WTC11 (cell line): Measurements from ENCODE around the gene DLG5. TPM values are rescaled to one million over a fixed set of nuclear protein-coding genes. Genes with fewer than 3 reads are reported as not detected.

Experiments used
- ATAC-seq: fragments of 200-7000 bp; cut with Tn5 transposase; 2 replicates; pipeline ENCODE4 v1.10.0; 2021; ENCODE audit warnings: mild to moderate bottlenecking, moderate library complexity
- CTCF ChIA-PET: fragments of 300-600 bp; sonication (Branson Sonifier 250); formaldehyde crosslinking; loops from one replicate; lab custom pipeline; 2021; ENCODE audit warnings: antibody characterized with exemption; lab: Charles Lee
- POLR2A ChIA-PET: fragments of 350-600 bp; sonication (Branson Sonifier 250); formaldehyde crosslinking; loops from one replicate; lab custom pipeline; 2021; ENCODE audit warnings: antibody characterized with exemption; lab: Charles Lee
- DNase-seq: peaks from one replicate; pipeline ENCODE4 v3.0.0; 2021; ENCODE audit warnings: low spot score
- H3K27ac Mint-ChIP-seq: 2 replicates; pipeline ENCODE4 v1.8.0; 2021; ENCODE audit warnings: mixed read lengths
- H3K27me3 Mint-ChIP-seq: 2 replicates; pipeline ENCODE4 v1.8.0; 2021; ENCODE audit warnings: low read depth, mild to moderate bottlenecking, moderate library complexity, mixed read lengths
- H3K36me3 Mint-ChIP-seq: 2 replicates; pipeline ENCODE4 v1.8.0; 2021; ENCODE audit warnings: mixed read lengths
- H3K4me1 Mint-ChIP-seq: 2 replicates; pipeline ENCODE4 v1.8.0; 2022; ENCODE audit warnings: mixed read lengths
- H3K4me3 Mint-ChIP-seq: 2 replicates; pipeline ENCODE4 v1.8.0; 2021; ENCODE audit warnings: mild to moderate bottlenecking, moderate library complexity, mixed read lengths
- H3K9me3 Mint-ChIP-seq: 2 replicates; pipeline ENCODE4 v1.8.0; 2021; ENCODE audit warnings: mixed read lengths
- CBFB ChIP-seq: sonication (generic); formaldehyde crosslinking; IDR thresholded peaks from 2 replicates; pipeline ENCODE4 v1.8.1; 2022; ENCODE audit warnings: mild to moderate bottlenecking, low read depth, missing genetic modification reagents
- CREB1 ChIP-seq: sonication (generic); formaldehyde crosslinking; IDR thresholded peaks from 2 replicates; pipeline ENCODE4 v1.8.0; 2023; ENCODE audit warnings: mild to moderate bottlenecking, missing genetic modification reagents
- ERG ChIP-seq: fragments of 250-450 bp; sonication (Bioruptor Pico); IDR thresholded peaks from 2 replicates; pipeline ENCODE4 v1.8.0; 2021; ENCODE audit warnings: mild to moderate bottlenecking
- ETV6 ChIP-seq: sonication (generic); formaldehyde crosslinking; IDR thresholded peaks from 2 replicates; pipeline ENCODE4 v1.8.1; 2022; ENCODE audit warnings: mild to moderate bottlenecking, missing genetic modification reagents
- MAX ChIP-seq: sonication (generic); formaldehyde crosslinking; IDR thresholded peaks from 2 replicates; pipeline ENCODE4 v1.8.0; 2022; ENCODE audit warnings: mild to moderate bottlenecking, missing genetic modification reagents
- MXD4 ChIP-seq: fragments of 250-450 bp; sonication (Bioruptor Pico); IDR thresholded peaks from 2 replicates; pipeline ENCODE4 v1.8.0; 2021; ENCODE audit warnings: mild to moderate bottlenecking, moderate library complexity, borderline replicate concordance
- OVOL2 ChIP-seq: fragments of 250-450 bp; sonication (Bioruptor Pico); IDR thresholded peaks from 2 replicates; pipeline ENCODE4 v1.9.0; 2021; ENCODE audit warnings: mild to moderate bottlenecking, borderline replicate concordance
- PRDM15 ChIP-seq: sonication (generic); formaldehyde crosslinking; IDR thresholded peaks from 2 replicates; pipeline ENCODE4 v1.8.0; 2022; ENCODE audit warnings: missing genetic modification reagents
- SMAD3 ChIP-seq: sonication (generic); formaldehyde crosslinking; IDR thresholded peaks from 2 replicates; pipeline ENCODE4 v1.8.0; 2022; ENCODE audit warnings: missing genetic modification reagents, mild to moderate bottlenecking, borderline replicate concordance
- TEAD4 ChIP-seq: sonication (generic); formaldehyde crosslinking; IDR thresholded peaks from 2 replicates; pipeline ENCODE4 v1.8.0; 2022; ENCODE audit warnings: mild to moderate bottlenecking, missing genetic modification reagents
- USF2 ChIP-seq: sonication (generic); formaldehyde crosslinking; IDR thresholded peaks from 2 replicates; pipeline ENCODE4 v1.8.1; 2023; ENCODE audit warnings: mild to moderate bottlenecking, missing genetic modification reagents, moderate library complexity
- ZNF121 ChIP-seq: sonication (generic); formaldehyde crosslinking; IDR thresholded peaks from 2 replicates; pipeline ENCODE4 v1.8.0; 2023; ENCODE audit warnings: missing genetic modification reagents
- ZNF232 ChIP-seq: sonication (generic); formaldehyde crosslinking; IDR thresholded peaks from 2 replicates; pipeline ENCODE4 v1.8.0; 2022; ENCODE audit warnings: mild to moderate bottlenecking, missing genetic modification reagents
- ZSCAN18 ChIP-seq: fragments of 250-450 bp; sonication (Bioruptor Pico); IDR thresholded peaks from 2 replicates; pipeline ENCODE4 v2.1.2; 2022; ENCODE audit warnings: mild to moderate bottlenecking, moderate library complexity
- total RNA-seq: library from RNA; stranded (reverse); gene quantifications from 3 replicates; pipeline ENCODE4 v1.2.3, GENCODE V29; 2021

DLG5 gene
- total RNA-seq, 1 experiment from 2014 or later: 65.5 TPM

GRCh38 chr10:77925795-77926565, 575 bp downstream of the DLG5 start (continued):
- TF ChIP-seq MAX (CRISPR knock-in tag): peak; percentile 50; the same call in 1 of the 2 replicates
- TF ChIP-seq OVOL2 (CRISPR knock-in tag): no peak
- TF ChIP-seq CREB1 (CRISPR knock-in tag): no peak
- TF ChIP-seq ZSCAN18 (CRISPR knock-in tag): no peak
- no peak; the same call in 1 of the 2 replicates for TF ChIP-seq ZNF121
- no peak for TF ChIP-seq ETV6 (CRISPR knock-in tag)
- TF ChIP-seq MXD4 (CRISPR knock-in tag): no peak
- 0 out of 2 replicates have a peak, but pooled peaks have one; percentile 45 for TF ChIP-seq SMAD3 (CRISPR knock-in tag)
- no peak for TF ChIP-seq USF2 (CRISPR knock-in tag)
- TF ChIP-seq ZNF232 (CRISPR knock-in tag): 0 out of 2 replicates have a peak, but pooled peaks have one; percentile 54
- TF ChIP-seq ERG (CRISPR knock-in tag): no peak
- no peak for TF ChIP-seq CBFB (CRISPR knock-in tag)
- no peak for TF ChIP-seq TEAD4 (CRISPR knock-in tag)

GRCh38 chr10:77925410-77925794, 1.2 kb downstream of the DLG5 start:
- H3K27me3 Mint-ChIP-seq: peaks cover 8% of the 10 kb centered on the region
- POLR2A ChIA-PET: interaction anchor here (2.2 kb wide), 1 partner anchor 24 kb away, joined by 9 read pairs; no protein-coding TSS in a partner anchor
- peaks cover 52% of the 10 kb centered on the region for H3K4me1 Mint-ChIP-seq
- ATAC-seq (no peak), DNase-seq (no peak)
- peaks cover 8% of the 10 kb centered on the region for H3K36me3 Mint-ChIP-seq
- H3K9me3 Mint-ChIP-seq: peaks cover 7% of the 10 kb centered on the region
- no peak for TF ChIP-seq PRDM15
- peak; percentile 35; the same call in 1 of the 2 replicates for TF ChIP-seq ZNF121
- CTCF ChIA-PET: interaction anchor here (3.8 to 6.4 kb wide), 2 partner anchors 35 to 49 kb away, joined by 27 to 48 read pairs; no protein-coding TSS in a partner anchor
- H3K27ac Mint-ChIP-seq: no peak overlapping the region
- peak overlapping the region; percentile 66 for H3K4me3 Mint-ChIP-seq
